Measurements from ENCODE around the gene SMAD6.

GRCh38 chr15:66734961-66735908 lies 33.2 kb downstream of the SMAD6 start:
- TF ChIP-seq CEBPB (tag; IDR thresholded peaks at IDR 0.05): no peak
- TF ChIP-seq E2F4 (CRISPR knock-in tag; IDR thresholded peaks at IDR 0.05; ENCODE audit: low read depth): no peak
- TF ChIP-seq SMC3 (conservative IDR thresholded peaks at IDR 0.05; ENCODE audit: insufficient read depth, low read depth, low read length): no peak
- TF ChIP-seq ZC3H11A (IDR thresholded peaks at IDR 0.05; ENCODE audit: low read depth, low read length): no peak
- no peak for TF ChIP-seq POLR2A (conservative IDR thresholded peaks at IDR 0.05)
- no peak for TF ChIP-seq RBFOX2 (IDR thresholded peaks at IDR 0.05; ENCODE audit: low read depth, low read length)
- TF ChIP-seq SFPQ (IDR thresholded peaks at IDR 0.05; ENCODE audit: low read depth, low read length): no peak
- no peak for TF ChIP-seq SPI1 (IDR thresholded peaks at IDR 0.05; ENCODE audit: borderline replicate concordance, low read depth, low read length)
- TF ChIP-seq FOXM1 (IDR thresholded peaks at IDR 0.05; ENCODE audit: low read depth): no peak
- no peak for TF ChIP-seq FOXM1 (CRISPR knock-in tag; IDR thresholded peaks at IDR 0.05; ENCODE audit: low read depth)
- no peak for TF ChIP-seq CTCF (IDR thresholded peaks at IDR 0.05 in 2 of 3, conservative IDR thresholded peaks at IDR 0.05 in 1 of 3; ENCODE audit: insufficient read depth in 2 of 3, low read depth in 1 of 3, low read length in 3 of 3)
- no peak for TF ChIP-seq JUNB (CRISPR knock-in tag; conservative IDR thresholded peaks at IDR 0.05)
- no peak for TF ChIP-seq NRF1 (conservative IDR thresholded peaks at IDR 0.05 in 1 of 2, IDR thresholded peaks at IDR 0.05 in 1 of 2)
- no peak for TF ChIP-seq PPARD (CRISPR knock-in tag; IDR thresholded peaks at IDR 0.05)

Data from K562 (cell line).